Left ventricle myocardium inferior (tissue), 1 donor: Measurements from ENCODE around the gene FBXL7. TPM values are rescaled to one million over a fixed set of nuclear protein-coding genes. Genes with fewer than 3 reads are reported as not detected.

ENCODE experiments used
- DNase-seq: peaks from one replicate; pipeline ENCODE4 v3.0.0-alpha.2; 2020
- H3K27ac ChIP-seq: fragments of 200-600 bp; replicated peaks from 2 replicates; pipeline ENCODE4 v1.8.0; 2021
- H3K27me3 ChIP-seq: fragments of 200-600 bp; 2 replicates; pipeline ENCODE4 v1.8.0; 2021; ENCODE audit warnings: low read depth
- H3K36me3 ChIP-seq: fragments of 200-600 bp; 2 replicates; pipeline ENCODE4 v1.8.0; 2021
- H3K4me1 ChIP-seq: fragments of 200-600 bp; 2 replicates; pipeline ENCODE4 v1.8.0; 2021
- H3K4me3 ChIP-seq: fragments of 200-600 bp; 2 replicates; pipeline ENCODE4 v1.8.0; 2021; ENCODE audit warnings: mild to moderate bottlenecking, moderate library complexity
- H3K9me3 ChIP-seq: fragments of 200-600 bp; replicated peaks from 2 replicates; pipeline ENCODE4 v1.8.0; 2021
- CTCF ChIP-seq: fragments of 200-600 bp; IDR thresholded peaks from 2 replicates; pipeline ENCODE4 v1.8.0; 2021; ENCODE audit warnings: antibody characterized with exemption, mild to moderate bottlenecking, borderline replicate concordance
- intact Hi-C: fragments of 100-400 bp; cut with micrococcal nuclease; formaldehyde crosslinking; loops from one replicate; pipeline ENCODE4 v1.11.0; 2022
- total RNA-seq: library from RNA; stranded (reverse); fragmentation: NEBNext Ultra II Directional; extraction: Animal tissue kit (Norgen Biotek cat#: 25700); gene quantifications from one replicate; pipeline ENCODE4 v1.2.1, GENCODE V29; 2021
- donor health status: DM: no; HTN: yes; CAD: no; lungs with severe emphysema.

FBXL7 gene
- total RNA-seq, 1 donor from 2014 or later, result 27.7 TPM

- intact Hi-C loops, result no loop called here
These were observed 40.8 kb upstream of the FBXL7 start for GRCh38 chr5:15459200-15459599.

GRCh38 chr5:15463231-15463980 is 36.6 kb upstream of the FBXL7 start:
- Histone ChIP-seq H3K27ac (no peak overlapping the region), H3K4me3 (no peak overlapping the region), H3K9me3 (peaks cover 14% of the 10 kb centered on the region), H3K4me1 (no peaks in the 10 kb centered on the region), H3K36me3 (no peaks in the 10 kb centered on the region), H3K27me3 (no peaks in the 10 kb centered on the region)
- peak; percentile 60 for TF ChIP-seq CTCF
- intact Hi-C loops, result loop anchor here (10.0 kb wide), 1 partner anchor 531 kb away; no protein-coding TSS in a partner anchor
- DNase-seq, result no peak

More at GRCh38 chr5:15459200-15459599, 40.8 kb upstream of the FBXL7 start:
- Histone ChIP-seq H3K27ac (no peak overlapping the region), H3K4me3 (no peak overlapping the region), H3K27me3 (no peaks in the 10 kb centered on the region), H3K9me3 (peaks cover 27% of the 10 kb centered on the region), H3K36me3 (no peaks in the 10 kb centered on the region), H3K4me1 (no peaks in the 10 kb centered on the region)
- TF ChIP-seq CTCF, result no peak
- no peak for DNase-seq

DNA sequence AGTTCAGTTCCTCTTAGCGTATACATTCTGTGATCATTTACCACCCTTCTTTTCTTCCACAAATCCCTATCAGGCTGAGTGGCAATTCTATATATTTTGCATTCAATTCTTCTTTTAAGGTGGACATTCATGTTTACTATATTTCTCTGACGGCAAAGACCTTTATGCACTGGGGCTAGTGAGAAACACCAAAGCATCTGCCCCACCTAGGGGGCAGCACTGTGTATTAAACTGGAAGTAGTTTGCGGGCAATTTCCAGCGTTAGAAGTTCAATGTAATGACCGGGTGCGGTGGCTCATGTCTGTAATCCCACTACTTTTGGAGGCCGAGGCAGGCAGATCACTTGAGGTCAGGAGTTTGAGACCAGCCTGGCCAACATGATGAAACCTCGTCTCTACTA is 27.9 kb upstream of the FBXL7 start:
- Histone ChIP-seq H3K4me1 (no peaks in the 10 kb centered on the region), H3K27me3 (no peaks in the 10 kb centered on the region), H3K4me3 (no peak overlapping the region), H3K36me3 (no peaks in the 10 kb centered on the region), H3K9me3 (peaks cover 12% of the 10 kb centered on the region), H3K27ac (no peak overlapping the region)
- no peak for DNase-seq
- TF ChIP-seq CTCF, result no peak
- intact Hi-C loops, result no loop called here

DNA sequence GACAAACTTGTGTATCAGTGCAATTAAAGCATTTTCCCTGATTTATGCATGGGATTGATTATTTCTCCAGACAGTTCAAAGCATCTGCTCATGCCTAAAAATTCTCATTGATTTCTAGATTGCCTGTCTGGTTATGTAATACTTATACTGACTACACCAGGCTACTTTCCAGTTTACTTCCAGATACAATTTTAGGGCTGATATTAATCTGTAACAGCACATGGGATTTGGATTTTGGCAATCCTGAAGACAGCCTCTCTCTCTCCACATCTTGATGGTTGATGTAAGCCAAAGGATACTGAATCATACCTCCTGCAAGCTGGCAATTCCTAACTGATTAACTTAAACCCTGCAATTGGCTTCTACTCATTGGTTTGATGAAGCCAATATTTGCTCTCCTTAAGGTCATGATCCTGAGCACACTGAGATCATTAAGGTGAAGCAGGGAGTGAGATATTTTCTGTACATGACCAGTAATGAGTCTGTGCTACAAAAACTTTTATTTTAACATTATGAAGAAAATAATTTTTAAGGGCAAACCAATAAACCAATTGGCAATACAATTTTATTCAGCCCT is 25.7 kb upstream of the FBXL7 start:
- H3K36me3 ChIP-seq, result no peaks in the 10 kb centered on the region
- H3K4me3 ChIP-seq, result no peak overlapping the region
- H3K27me3 ChIP-seq, result no peaks in the 10 kb centered on the region
- intact Hi-C loops, result no loop called here
- no peaks in the 10 kb centered on the region for H3K4me1 ChIP-seq
- H3K27ac ChIP-seq, result no peak overlapping the region
- no peak for TF ChIP-seq CTCF
- DNase-seq, result no peak
- peaks cover 12% of the 10 kb centered on the region for H3K9me3 ChIP-seq

- intact Hi-C loops, result no loop called here
- no peaks in the 10 kb centered on the region for H3K4me1 ChIP-seq
- no peak overlapping the region for H3K4me3 ChIP-seq
- no peaks in the 10 kb centered on the region for H3K27me3 ChIP-seq
- H3K36me3 ChIP-seq, result no peaks in the 10 kb centered on the region
- H3K9me3 ChIP-seq, result peaks cover 2% of the 10 kb centered on the region
- no peak overlapping the region for H3K27ac ChIP-seq
- DNase-seq, result no peak
- TF ChIP-seq CTCF, result no peak
These were observed 24.6 kb upstream of the FBXL7 start for GRCh38 chr5:15475367-15475766.
